ENCODE results near the gene UBE2M.
A peak's percentile ranks its signal among the peaks of the same experiment; 100 is the strongest.

DNA sequence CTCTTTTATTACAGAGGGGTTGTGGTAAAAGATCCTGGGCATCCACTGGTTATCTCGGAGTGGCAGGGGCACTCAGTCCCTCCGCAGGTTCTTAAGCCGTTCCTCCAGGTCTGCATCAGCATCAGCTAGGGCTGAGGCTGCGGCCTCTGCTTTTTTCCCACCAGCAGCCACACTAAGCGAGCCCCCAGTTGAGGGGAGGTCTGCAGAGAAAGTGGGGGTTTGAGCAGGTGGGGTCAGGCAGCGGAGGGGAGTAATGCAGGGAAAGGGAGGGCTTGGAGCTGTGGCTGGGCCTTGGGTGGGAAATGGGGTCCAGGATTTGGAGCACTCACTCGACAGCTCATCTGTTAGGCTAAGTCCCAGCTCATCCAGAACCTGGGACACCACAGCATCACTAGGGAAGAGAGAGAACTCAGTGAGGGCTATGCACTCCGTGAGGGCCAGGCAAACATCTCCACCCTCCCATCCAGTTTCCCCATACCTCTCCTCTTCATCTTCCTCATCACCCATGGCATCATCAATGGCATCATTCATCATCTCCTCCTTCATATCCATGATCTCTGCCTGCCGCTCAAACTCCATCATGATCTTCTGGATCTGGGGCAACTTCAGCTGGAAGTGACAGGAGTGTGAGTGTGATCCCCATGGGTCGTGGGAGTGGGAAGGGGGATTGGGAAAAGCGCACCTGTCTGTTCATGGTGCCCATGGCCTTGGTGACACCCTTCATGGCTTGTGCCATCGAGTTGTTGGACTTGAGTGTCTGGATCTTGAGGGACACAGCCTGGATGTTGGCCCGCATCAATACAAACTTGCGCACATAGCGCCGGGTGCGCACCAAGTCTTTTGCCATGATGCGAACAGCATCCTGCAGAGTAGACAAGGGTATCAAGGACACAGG, 6.6 kb downstream of the UBE2M start:
- TF ChIP-seq TEAD4 (IDR thresholded peaks at IDR 0.05; ENCODE audit: borderline replicate concordance, insufficient read depth) (no peak), POLR2AphosphoS5 (IDR thresholded peaks at IDR 0.05; ENCODE audit: low read depth, low read length) (peak; percentile 18), FOXM1 (IDR thresholded peaks at IDR 0.05; ENCODE audit: low read depth) (no peak), FOXJ3 (CRISPR knock-in tag; IDR thresholded peaks at IDR 0.05) (no peak)
- TF ChIP-seq, protein P1, sequence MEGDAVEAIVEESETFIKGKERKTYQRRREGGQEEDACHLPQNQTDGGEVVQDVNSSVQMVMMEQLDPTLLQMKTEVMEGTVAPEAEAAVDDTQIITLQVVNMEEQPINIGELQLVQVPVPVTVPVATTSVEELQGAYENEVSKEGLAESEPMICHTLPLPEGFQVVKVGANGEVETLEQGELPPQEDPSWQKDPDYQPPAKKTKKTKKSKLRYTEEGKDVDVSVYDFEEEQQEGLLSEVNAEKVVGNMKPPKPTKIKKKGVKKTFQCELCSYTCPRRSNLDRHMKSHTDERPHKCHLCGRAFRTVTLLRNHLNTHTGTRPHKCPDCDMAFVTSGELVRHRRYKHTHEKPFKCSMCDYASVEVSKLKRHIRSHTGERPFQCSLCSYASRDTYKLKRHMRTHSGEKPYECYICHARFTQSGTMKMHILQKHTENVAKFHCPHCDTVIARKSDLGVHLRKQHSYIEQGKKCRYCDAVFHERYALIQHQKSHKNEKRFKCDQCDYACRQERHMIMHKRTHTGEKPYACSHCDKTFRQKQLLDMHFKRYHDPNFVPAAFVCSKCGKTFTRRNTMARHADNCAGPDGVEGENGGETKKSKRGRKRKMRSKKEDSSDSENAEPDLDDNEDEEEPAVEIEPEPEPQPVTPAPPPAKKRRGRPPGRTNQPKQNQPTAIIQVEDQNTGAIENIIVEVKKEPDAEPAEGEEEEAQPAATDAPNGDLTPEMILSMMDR (IDR thresholded peaks at IDR 0.05), result no peak
- TF ChIP-seq, protein P2, sequence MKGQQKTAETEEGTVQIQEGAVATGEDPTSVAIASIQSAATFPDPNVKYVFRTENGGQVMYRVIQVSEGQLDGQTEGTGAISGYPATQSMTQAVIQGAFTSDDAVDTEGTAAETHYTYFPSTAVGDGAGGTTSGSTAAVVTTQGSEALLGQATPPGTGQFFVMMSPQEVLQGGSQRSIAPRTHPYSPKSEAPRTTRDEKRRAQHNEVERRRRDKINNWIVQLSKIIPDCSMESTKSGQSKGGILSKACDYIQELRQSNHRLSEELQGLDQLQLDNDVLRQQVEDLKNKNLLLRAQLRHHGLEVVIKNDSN (IDR thresholded peaks at IDR 0.05; ENCODE audit: borderline replicate concordance, low read depth), result no peak
- TF ChIP-seq, protein P3, sequence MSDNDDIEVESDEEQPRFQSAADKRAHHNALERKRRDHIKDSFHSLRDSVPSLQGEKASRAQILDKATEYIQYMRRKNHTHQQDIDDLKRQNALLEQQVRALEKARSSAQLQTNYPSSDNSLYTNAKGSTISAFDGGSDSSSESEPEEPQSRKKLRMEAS (IDR thresholded peaks at IDR 0.05; ENCODE audit: low read depth), result no peak
